Upper lobe of left lung (tissue), 4 donors: ENCODE results near the gene CDCA5.

Source experiments
- CTCF ChIP-seq, 6 experiments: fragments of 450-650 bp in 4 of 6; fragments of 200-600 bp in 2 of 6; sonication (generic) in 2 of 6; IDR thresholded peaks; one replicate each; pipeline ENCODE4 v1.5.1; 2016 to 2019; ENCODE audit warnings: antibody characterized with exemption in 6 of 6
- POLR2A ChIP-seq, 4 donors: fragments of 450-650 bp; IDR thresholded peaks; one replicate each; pipeline ENCODE4 v1.5.1; 2016 to 2017; ENCODE audit warnings: antibody characterized with exemption in 4 of 4, mild to moderate bottlenecking in 2 of 4

GRCh38 chr11:65063532-65063931 is 20.3 kb downstream of the CDCA5 start:
- TF ChIP-seq CTCF (IDR thresholded peaks at IDR 0.05), result no peak
- TF ChIP-seq POLR2A (IDR thresholded peaks at IDR 0.05), result no peak
